ENCODE data around the gene FKBP4. TPM values are rescaled to one million over a fixed set of nuclear protein-coding genes. Genes with fewer than 3 reads are reported as not detected.
"Not testable (repeated sequence)": the region's sequence is repeated elsewhere in the genome, so short reads cannot be mapped to it uniquely, and the experiment has no call there.

FKBP4 gene
- polyA plus RNA-seq, 4 donors: 20.3 to 48.6 (median 34.4) TPM

DNA sequence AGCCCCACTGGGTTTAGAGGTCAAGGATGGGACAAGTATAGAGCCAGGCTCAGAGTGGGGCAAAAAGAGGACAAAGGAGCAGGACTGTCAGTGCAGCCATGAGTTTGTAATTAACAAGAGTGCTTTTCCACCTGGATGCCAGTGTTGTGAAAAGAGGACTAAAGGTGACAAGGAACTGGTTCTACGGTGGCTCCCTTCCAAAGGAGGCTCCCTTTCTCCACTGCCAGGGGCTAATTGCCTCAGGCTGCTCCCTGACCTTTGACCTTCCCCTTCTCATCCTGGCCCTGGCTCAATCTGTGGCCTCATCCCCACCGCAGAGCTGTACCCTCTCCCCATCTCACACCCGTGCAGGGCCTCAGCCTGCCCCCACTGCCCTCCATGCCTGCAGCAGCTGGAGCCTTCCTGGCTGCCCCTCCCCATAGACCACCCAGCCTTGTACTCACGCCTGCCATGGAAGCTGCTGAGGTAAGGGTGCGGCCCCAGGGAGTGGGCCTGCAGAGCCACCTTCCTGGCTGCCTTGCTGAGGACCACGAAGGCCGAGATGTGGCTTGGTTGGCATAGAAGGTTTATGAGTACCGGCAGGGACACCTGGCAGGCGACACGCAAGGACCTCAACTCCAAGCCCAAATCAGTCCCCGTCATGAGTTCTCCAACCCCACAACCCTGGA is 24.8 kb upstream of the FKBP4 start:
- Histone ChIP-seq H3K36me3 (ENCODE audit: control insufficient read depth in 3 of 3, insufficient read depth in 2 of 3, low read depth in 1 of 3, low read length in 3 of 3) (no peaks in the 10 kb centered on the region), H3K27ac (ENCODE audit: low read depth in 1 of 3, low read length in 2 of 3) (no peak overlapping the region), H3K27me3 (ENCODE audit: control insufficient read depth in 3 of 3, insufficient read depth in 3 of 3, low read length in 3 of 3) (no peaks in the 10 kb centered on the region), H3K4me3 (ENCODE audit: low read depth in 1 of 3, low read length in 3 of 3) (no peak overlapping the region), H3K9me3 (ENCODE audit: control insufficient read depth in 2 of 2, insufficient read depth in 1 of 2, low read depth in 1 of 2, low read length in 1 of 2) (no peaks in the 10 kb centered on the region), H3K4me1 (ENCODE audit: control insufficient read depth in 3 of 3, insufficient read depth in 2 of 3, low read depth in 1 of 3, low read length in 2 of 3) (peaks cover 0 to 2% (median 0%) of the 10 kb centered on the region in 3 donors)
- FAIRE-seq: no peak
- DNase-seq: peak; percentile 26 to 55
- WGBS, 3 donors: 47 to 68% (median 48%) methylated on average over 11 of the region's 11 CpGs

DNA sequence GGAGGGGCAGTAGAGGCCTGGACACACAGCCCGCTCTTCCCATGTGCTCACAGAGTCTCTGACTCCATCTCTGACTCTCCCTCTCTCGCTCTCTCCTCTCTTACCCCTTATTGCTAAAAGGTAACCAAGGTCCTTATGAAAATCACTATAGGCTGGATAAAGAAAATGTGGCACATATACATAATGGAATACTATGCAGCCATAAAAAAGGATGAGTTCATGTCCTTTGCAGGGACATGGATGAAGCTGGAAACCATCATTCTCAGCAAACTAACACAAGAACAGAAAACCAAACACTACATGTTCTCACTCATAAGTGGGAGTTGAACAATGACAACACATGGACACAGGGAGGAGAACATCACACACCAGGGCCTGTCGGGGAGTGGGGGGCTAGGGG is 24.2 kb upstream of the FKBP4 start:
- FAIRE-seq; H3K27ac ChIP-seq (ENCODE audit: low read depth in 1 of 3, low read length in 2 of 3): not testable (repeated sequence)

DNA sequence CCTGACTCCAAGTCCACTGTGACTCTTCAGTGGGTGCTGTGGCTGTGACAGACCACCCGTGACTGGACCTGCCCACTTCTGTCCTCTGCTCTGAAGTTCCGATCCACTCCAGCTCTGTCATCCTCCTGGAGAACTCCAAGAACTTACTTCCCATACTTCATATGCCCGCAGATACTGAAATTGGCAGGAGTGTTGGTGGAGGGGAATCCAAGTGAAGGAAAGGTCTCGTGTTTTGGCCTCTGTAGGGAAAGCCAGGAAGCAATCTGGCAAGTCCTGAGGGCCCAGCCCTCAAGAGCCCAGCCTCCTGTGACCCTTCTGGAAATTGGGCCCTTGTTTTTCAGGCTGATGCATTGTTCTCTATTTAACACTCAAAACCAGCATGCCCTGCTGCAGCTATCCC is 22.4 kb upstream of the FKBP4 start:
- FAIRE-seq: no peak
- no peaks in the 10 kb centered on the region for H3K27me3 ChIP-seq (ENCODE audit: control insufficient read depth in 3 of 3, insufficient read depth in 3 of 3, low read length in 3 of 3)
- no peak for DNase-seq
- WGBS, 3 donors: 71 to 78% (median 74%) methylated on average over 4 of the region's 4 CpGs
- H3K4me3 ChIP-seq (ENCODE audit: low read depth in 1 of 3, low read length in 3 of 3): no peak overlapping the region
- H3K36me3 ChIP-seq (ENCODE audit: control insufficient read depth in 3 of 3, insufficient read depth in 2 of 3, low read depth in 1 of 3, low read length in 3 of 3): no peaks in the 10 kb centered on the region
- H3K4me1 ChIP-seq (ENCODE audit: control insufficient read depth in 3 of 3, insufficient read depth in 2 of 3, low read depth in 1 of 3, low read length in 2 of 3): peaks cover 0 to 2% (median 0%) of the 10 kb centered on the region in 3 donors
- no peak overlapping the region for H3K27ac ChIP-seq (ENCODE audit: low read depth in 1 of 3, low read length in 2 of 3)
- no peaks in the 10 kb centered on the region for H3K9me3 ChIP-seq (ENCODE audit: control insufficient read depth in 2 of 2, insufficient read depth in 1 of 2, low read depth in 1 of 2, low read length in 1 of 2)

More for the DNA sequence above, 24.2 kb upstream of the FKBP4 start:
- H3K27me3 ChIP-seq (ENCODE audit: control insufficient read depth in 3 of 3, insufficient read depth in 3 of 3, low read length in 3 of 3); H3K4me3 ChIP-seq (ENCODE audit: low read depth in 1 of 3, low read length in 3 of 3); H3K36me3 ChIP-seq (ENCODE audit: control insufficient read depth in 3 of 3, insufficient read depth in 2 of 3, low read depth in 1 of 3, low read length in 3 of 3); DNase-seq; H3K4me1 ChIP-seq (ENCODE audit: control insufficient read depth in 3 of 3, insufficient read depth in 2 of 3, low read depth in 1 of 3, low read length in 2 of 3); H3K9me3 ChIP-seq (ENCODE audit: control insufficient read depth in 2 of 2, insufficient read depth in 1 of 2, low read depth in 1 of 2, low read length in 1 of 2): not testable (repeated sequence)
- WGBS, 3 donors: 93 to 96% (median 93%) methylated on average over 3 of the region's 3 CpGs

GRCh38 chr12:2773199-2773875 is 21.4 kb upstream of the FKBP4 start:
- FAIRE-seq (no peak), DNase-seq (no peak)
- Histone ChIP-seq H3K36me3 (ENCODE audit: control insufficient read depth in 3 of 3, insufficient read depth in 2 of 3, low read depth in 1 of 3, low read length in 3 of 3) (no peaks in the 10 kb centered on the region), H3K27me3 (ENCODE audit: control insufficient read depth in 3 of 3, insufficient read depth in 3 of 3, low read length in 3 of 3) (no peaks in the 10 kb centered on the region), H3K9me3 (ENCODE audit: control insufficient read depth in 2 of 2, insufficient read depth in 1 of 2, low read depth in 1 of 2, low read length in 1 of 2) (no peaks in the 10 kb centered on the region), H3K27ac (ENCODE audit: low read depth in 1 of 3, low read length in 2 of 3) (no peak overlapping the region), H3K4me3 (ENCODE audit: low read depth in 1 of 3, low read length in 3 of 3) (no peak overlapping the region), H3K4me1 (ENCODE audit: control insufficient read depth in 3 of 3, insufficient read depth in 2 of 3, low read depth in 1 of 3, low read length in 2 of 3) (peaks cover 0 to 2% (median 0%) of the 10 kb centered on the region in 3 donors)
- 80 to 81% (median 80%) methylated on average over 19 of the region's 19 CpGs for WGBS, 3 donors

DNA sequence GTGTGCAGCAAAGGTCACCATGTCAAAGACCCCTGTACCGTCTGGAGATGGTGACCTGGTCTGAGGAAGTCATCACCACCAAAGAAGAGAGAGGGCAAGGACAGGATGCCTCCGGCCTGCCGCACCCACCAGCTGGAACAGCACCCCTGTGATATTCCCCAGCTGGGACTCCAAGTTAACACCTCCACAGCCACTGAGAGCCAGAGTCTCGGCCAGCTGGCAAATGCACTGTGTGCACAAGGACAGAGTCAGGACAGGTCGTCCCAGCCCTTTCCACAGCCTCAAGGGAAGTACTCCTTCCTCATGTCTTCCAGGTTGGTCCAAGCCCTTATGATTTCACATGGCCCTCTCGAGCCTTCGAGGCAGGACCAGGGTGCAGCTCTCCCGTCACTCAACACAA is 19.3 kb upstream of the FKBP4 start:
- no peak overlapping the region for H3K27ac ChIP-seq (ENCODE audit: low read depth in 1 of 3, low read length in 2 of 3)
- WGBS, 3 donors: 78 to 83% (median 80%) methylated on average over 8 of the region's 8 CpGs
- no peaks in the 10 kb centered on the region for H3K36me3 ChIP-seq (ENCODE audit: control insufficient read depth in 3 of 3, insufficient read depth in 2 of 3, low read depth in 1 of 3, low read length in 3 of 3)
- DNase-seq (no peak), FAIRE-seq (no peak)
- no peaks in the 10 kb centered on the region for H3K4me1 ChIP-seq (ENCODE audit: control insufficient read depth in 3 of 3, insufficient read depth in 2 of 3, low read depth in 1 of 3, low read length in 2 of 3)
- no peaks in the 10 kb centered on the region for H3K9me3 ChIP-seq (ENCODE audit: control insufficient read depth in 2 of 2, insufficient read depth in 1 of 2, low read depth in 1 of 2, low read length in 1 of 2)
- H3K4me3 ChIP-seq (ENCODE audit: low read depth in 1 of 3, low read length in 3 of 3): no peak overlapping the region
- H3K27me3 ChIP-seq (ENCODE audit: control insufficient read depth in 3 of 3, insufficient read depth in 3 of 3, low read length in 3 of 3): no peaks in the 10 kb centered on the region

- Histone ChIP-seq H3K27ac (ENCODE audit: low read depth in 1 of 3, low read length in 2 of 3) (no peak overlapping the region), H3K27me3 (ENCODE audit: control insufficient read depth in 3 of 3, insufficient read depth in 3 of 3, low read length in 3 of 3) (no peaks in the 10 kb centered on the region), H3K36me3 (ENCODE audit: control insufficient read depth in 3 of 3, insufficient read depth in 2 of 3, low read depth in 1 of 3, low read length in 3 of 3) (no peaks in the 10 kb centered on the region), H3K4me1 (ENCODE audit: control insufficient read depth in 3 of 3, insufficient read depth in 2 of 3, low read depth in 1 of 3, low read length in 2 of 3) (no peaks in the 10 kb centered on the region), H3K9me3 (ENCODE audit: control insufficient read depth in 2 of 2, insufficient read depth in 1 of 2, low read depth in 1 of 2, low read length in 1 of 2) (no peaks in the 10 kb centered on the region), H3K4me3 (ENCODE audit: low read depth in 1 of 3, low read length in 3 of 3) (no peak overlapping the region)
- 89 to 93% (median 90%) methylated on average over 20 of the region's 20 CpGs for WGBS, 3 donors
- no peak for FAIRE-seq
- no peak for DNase-seq
Observed at GRCh38 chr12:2776129-2776806, 18.5 kb upstream of the FKBP4 start.

DNA sequence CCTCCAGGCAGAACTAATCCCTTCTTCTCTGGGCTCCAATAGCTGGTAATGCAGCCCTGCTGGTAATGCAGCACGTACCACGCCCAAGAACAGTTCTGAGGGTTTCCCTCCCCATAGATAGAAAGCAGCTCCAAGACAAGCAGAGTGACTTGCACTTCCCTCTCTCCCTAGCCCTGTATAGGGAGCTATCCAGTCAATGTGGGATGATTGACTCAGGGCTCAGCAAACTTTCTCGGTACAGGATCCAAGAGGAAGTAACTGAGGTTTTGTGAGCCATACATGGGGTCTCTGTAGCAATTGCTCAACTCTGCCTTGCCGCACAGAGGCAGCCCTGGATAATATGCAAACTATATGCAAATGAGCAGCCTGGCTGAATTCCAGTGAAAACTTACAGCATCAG is 15.5 kb upstream of the FKBP4 start:
- 27 to 54% (median 39%) methylated on average over 4 of the region's 4 CpGs for WGBS, 3 donors
- FAIRE-seq: no peak
- H3K36me3 ChIP-seq (ENCODE audit: control insufficient read depth in 3 of 3, insufficient read depth in 2 of 3, low read depth in 1 of 3, low read length in 3 of 3): no peaks in the 10 kb centered on the region

DNA sequence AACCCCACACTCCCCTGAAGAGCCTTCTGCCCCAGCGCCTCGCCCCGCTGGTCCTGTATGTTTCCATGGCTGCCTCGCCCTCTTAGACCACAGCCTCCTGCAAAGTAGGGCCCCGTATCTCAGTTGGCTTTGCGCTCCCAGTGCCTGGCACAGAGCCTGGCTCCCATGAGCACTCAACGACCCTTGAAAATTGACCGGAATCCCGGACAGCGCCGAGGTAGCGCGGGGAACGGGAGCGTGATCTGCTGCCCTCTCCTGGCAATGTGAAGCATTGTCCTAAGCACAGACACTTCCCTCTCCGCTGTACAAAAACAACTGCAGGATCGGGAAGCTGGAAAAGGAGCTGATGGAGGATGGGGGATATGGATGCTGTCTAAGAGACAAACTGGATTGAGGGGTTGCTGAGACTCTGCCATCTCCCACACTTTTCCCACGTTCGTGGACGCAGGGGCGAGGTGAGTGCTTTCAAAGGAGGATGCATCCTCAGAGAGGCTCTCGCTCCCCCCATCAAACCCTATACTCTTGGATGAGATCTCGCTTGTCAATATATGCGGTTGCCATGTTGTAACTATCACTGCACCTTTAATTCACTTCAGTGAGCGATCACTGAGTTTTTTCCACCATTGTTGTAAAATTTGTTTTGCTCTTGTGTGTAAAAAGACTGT is 10.7 kb upstream of the FKBP4 start:
- Histone ChIP-seq H3K9me3 (ENCODE audit: control insufficient read depth in 2 of 2, insufficient read depth in 1 of 2, low read depth in 1 of 2, low read length in 1 of 2) (no peaks in the 10 kb centered on the region), H3K4me1 (ENCODE audit: control insufficient read depth in 3 of 3, insufficient read depth in 2 of 3, low read depth in 1 of 3, low read length in 2 of 3) (peaks cover 0 to 6% (median 0%) of the 10 kb centered on the region in 3 donors), H3K4me3 (ENCODE audit: low read depth in 1 of 3, low read length in 3 of 3) (peak overlapping the region in 1 of 3 donors; percentile 5), H3K27me3 (ENCODE audit: control insufficient read depth in 3 of 3, insufficient read depth in 3 of 3, low read length in 3 of 3) (peaks cover 0 to 9% (median 3%) of the 10 kb centered on the region in 3 donors), H3K36me3 (ENCODE audit: control insufficient read depth in 3 of 3, insufficient read depth in 2 of 3, low read depth in 1 of 3, low read length in 3 of 3) (no peaks in the 10 kb centered on the region), H3K27ac (ENCODE audit: low read depth in 1 of 3, low read length in 2 of 3) (no peak overlapping the region)
- FAIRE-seq (no peak), DNase-seq (peak; percentile 51 to 70)
- 12 to 15% (median 13%) methylated on average over 24 to 25 of the region's 25 CpGs for WGBS, 3 donors

More for the DNA sequence above, 15.5 kb upstream of the FKBP4 start:
- DNase-seq: no peak
- Histone ChIP-seq H3K4me1 (ENCODE audit: control insufficient read depth in 3 of 3, insufficient read depth in 2 of 3, low read depth in 1 of 3, low read length in 2 of 3) (peaks cover 0 to 5% (median 0%) of the 10 kb centered on the region in 3 donors), H3K27me3 (ENCODE audit: control insufficient read depth in 3 of 3, insufficient read depth in 3 of 3, low read length in 3 of 3) (peaks cover 0 to 7% (median 2%) of the 10 kb centered on the region in 3 donors), H3K9me3 (ENCODE audit: control insufficient read depth in 2 of 2, insufficient read depth in 1 of 2, low read depth in 1 of 2, low read length in 1 of 2) (no peaks in the 10 kb centered on the region), H3K27ac (ENCODE audit: low read depth in 1 of 3, low read length in 2 of 3) (no peak overlapping the region), H3K4me3 (ENCODE audit: low read depth in 1 of 3, low read length in 3 of 3) (no peak overlapping the region)

Data from small intestine (tissue), 7 donors.